D721Med (cell line): Measurements from ENCODE around the gene STAMBPL1.

Experiments used
- DNase-seq: peaks from one replicate; pipeline ENCODE4 v3.0.0; 2011; ENCODE audit warnings: low spot score; ENCODE audit not compliant: insufficient read length
- FAIRE-seq: peaks from 2 replicates; lab custom pipeline; 2011; peaks lifted over from hg19 to GRCh38; lab: Jason Lieb, UNC
- CTCF ChIP-seq: IDR thresholded peaks from 2 replicates; pipeline ENCODE4 v1.5.1; 2012; ENCODE audit warnings: mild to moderate bottlenecking, control low read depth; ENCODE audit not compliant: insufficient read depth; ENCODE audit errors: missing control alignments

STAMBPL1 gene

GRCh38 chr10:88919041-88919440 is 39.0 kb downstream of the STAMBPL1 start:
- no peak for TF ChIP-seq CTCF
- FAIRE-seq, result no peak
- no peak for DNase-seq

GRCh38 chr10:88920198-88920597 is 40.2 kb downstream of the STAMBPL1 start:
- TF ChIP-seq CTCF, result no peak
- FAIRE-seq (no peak), DNase-seq (no peak)

GRCh38 chr10:88920986-88921593 is 41.0 kb downstream of the STAMBPL1 start:
- no peak for FAIRE-seq
- DNase-seq, result no peak
- no peak for TF ChIP-seq CTCF

GRCh38 chr10:88922041-88922440 is 42.0 kb downstream of the STAMBPL1 start:
- DNase-seq (no peak), FAIRE-seq (no peak)
- TF ChIP-seq CTCF, result no peak

GRCh38 chr10:88923520-88923919 is 43.5 kb downstream of the STAMBPL1 start:
- FAIRE-seq (no peak), DNase-seq (no peak)
- no peak for TF ChIP-seq CTCF

- FAIRE-seq, result no peak
- TF ChIP-seq CTCF, result no peak
- no peak for DNase-seq
These were observed 46.7 kb downstream of the STAMBPL1 start for GRCh38 chr10:88926566-88927415.

- DNase-seq (no peak), FAIRE-seq (no peak)
- TF ChIP-seq CTCF, result no peak
These were observed 47.3 kb downstream of the STAMBPL1 start for GRCh38 chr10:88927416-88927690.
